Ecto neural progenitor cell (in vitro differentiated cells): Measurements from ENCODE around the gene SGCA.

Experiments used
- DNase-seq: peaks from one replicate; pipeline ENCODE4 v3.0.0-alpha.2; 2018; ENCODE audit warnings: low spot score

Gene SGCA

DNA sequence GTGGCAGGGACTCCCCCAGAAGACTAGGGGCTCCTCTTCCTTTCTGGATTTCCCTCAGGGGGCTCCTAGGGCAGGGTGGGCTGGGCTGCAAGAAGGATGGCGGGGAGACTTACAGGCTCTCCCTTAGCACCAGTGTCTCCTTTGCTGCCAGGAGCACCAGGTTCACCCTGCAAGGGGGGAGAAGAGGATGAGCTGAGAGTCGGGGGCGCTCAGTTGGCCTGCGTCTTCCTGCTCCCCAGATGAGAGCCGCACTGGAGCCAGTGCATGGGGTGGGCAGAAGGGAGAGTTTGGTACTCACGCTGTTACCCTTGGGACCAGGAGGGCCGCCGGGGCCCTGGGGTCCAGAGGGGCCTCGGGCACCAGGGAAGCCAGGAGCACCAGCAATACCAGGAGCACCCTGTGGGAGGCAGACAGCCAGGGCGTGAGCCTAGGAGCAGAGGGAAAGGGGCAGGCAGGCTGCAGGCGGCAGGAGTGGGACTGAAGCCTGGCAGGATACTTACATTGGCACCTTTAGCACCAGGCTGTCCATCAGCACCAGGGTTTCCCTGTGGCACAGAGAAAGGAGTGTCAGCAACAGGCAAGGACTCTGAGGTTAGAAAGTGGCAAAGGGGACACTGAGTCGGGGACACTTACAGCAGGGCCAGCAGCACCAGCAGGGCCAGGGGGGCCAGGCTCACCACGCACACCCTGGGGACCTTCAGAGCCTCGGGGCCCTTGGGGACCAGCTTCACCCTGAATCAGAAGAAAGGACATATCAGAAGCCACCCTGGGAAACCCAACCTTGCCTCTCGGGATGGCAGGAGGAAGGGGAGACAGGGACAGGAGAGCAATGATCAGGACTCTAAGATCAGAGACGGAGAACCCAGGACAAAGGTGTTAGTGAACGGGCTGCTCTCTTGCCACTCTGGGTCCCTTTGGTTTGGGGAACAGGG, 29.4 kb downstream of the SGCA start:
- DNase-seq = no peak

DNA sequence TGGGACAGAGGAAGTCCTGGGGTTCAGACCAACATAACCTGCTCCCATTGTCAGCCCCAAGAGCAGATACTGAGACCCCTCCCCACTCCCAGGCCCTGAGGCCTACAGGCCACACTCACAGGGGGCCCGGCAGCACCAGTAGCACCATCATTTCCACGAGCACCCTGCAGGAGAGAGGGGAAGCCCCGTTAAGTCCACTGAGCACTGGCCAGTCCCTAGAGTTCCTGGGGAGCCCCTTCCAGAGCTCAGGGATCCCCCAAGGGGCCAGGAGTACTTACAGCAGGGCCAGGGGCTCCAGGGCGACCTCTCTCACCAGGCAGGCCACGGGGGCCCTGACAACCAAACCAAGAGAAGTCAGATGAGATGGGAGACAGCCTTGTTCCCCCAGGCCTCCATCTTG, 30.2 kb downstream of the SGCA start:
- DNase-seq = no peak

DNA sequence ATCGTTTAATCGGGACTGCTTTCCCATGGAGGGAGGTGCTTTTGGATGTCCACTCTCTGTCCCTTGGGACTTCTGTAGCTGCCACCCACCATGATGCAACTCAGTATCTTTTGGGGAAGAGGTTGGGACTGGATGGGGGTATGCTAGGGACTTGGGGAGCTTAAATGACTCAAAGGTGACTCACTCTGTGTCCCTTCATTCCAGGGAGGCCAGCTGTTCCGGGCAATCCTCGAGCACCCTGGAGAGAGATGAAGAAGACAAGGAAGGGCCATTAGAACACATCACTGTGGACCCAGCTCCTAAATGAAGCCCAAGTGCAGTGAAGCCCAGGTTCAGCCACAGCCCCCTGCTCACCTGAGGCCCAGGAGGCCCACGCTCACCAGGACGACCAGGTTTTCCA, 31.0 kb downstream of the SGCA start:
- no peak for DNase-seq

DNA sequence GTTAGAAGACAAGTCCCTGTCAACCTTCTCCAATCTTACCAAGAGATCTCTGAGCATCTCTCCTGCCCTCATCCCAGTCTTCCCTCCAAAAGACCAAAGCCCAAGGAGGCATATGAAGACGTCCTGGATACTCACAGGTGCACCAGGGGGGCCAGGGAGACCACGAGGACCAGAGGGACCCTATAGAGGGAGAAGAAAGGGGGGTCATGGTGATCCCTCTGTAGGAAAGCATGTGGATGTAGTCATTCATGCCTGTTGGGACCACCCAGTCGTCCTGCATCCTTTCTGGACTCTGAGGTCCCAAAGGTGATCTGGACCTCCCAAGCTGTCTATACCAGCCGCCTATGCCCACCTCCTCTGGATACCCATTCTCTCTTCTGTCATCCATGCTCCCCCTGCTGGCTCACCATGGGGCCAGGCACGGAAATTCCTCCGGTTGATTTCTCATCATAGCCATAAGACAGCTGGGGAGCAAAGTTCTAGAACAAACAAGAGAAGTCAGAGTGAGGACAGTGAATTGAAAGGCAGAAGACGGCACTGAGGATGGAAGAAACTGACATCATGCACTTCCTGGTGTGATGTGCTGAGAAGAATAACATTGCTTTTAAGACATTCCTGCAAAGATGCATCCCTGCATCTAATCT, 32.3 kb downstream of the SGCA start:
- DNase-seq = no peak

DNA sequence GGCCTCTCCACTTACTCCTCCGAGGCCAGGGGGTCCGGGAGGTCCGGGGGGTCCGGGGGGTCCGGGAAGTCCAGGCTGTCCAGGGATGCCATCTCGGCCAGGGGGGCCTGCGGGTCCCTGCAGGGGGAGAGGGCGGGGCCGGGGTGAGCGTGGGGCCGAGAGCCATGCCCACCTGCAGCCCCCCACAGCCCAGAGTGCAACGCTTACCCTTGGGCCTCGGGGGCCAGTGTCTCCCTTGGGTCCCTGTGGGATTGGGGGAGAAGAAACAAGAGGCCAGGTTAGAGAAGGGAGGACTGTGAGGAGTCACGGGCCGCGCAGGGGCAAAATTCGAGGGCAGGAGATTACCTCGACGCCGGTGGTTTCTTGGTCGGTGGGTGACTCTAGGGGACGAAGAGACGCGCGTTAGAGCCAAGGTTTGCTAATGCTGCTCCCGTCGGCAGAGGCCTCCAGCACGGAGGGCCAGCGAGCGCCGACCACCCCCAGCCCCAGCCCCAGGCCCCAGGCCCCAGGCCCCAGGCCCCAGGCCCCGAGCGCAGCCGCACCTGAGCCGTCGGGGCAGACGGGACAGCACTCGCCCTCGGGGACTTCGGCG, 33.5 kb downstream of the SGCA start:
- no peak for DNase-seq

DNA sequence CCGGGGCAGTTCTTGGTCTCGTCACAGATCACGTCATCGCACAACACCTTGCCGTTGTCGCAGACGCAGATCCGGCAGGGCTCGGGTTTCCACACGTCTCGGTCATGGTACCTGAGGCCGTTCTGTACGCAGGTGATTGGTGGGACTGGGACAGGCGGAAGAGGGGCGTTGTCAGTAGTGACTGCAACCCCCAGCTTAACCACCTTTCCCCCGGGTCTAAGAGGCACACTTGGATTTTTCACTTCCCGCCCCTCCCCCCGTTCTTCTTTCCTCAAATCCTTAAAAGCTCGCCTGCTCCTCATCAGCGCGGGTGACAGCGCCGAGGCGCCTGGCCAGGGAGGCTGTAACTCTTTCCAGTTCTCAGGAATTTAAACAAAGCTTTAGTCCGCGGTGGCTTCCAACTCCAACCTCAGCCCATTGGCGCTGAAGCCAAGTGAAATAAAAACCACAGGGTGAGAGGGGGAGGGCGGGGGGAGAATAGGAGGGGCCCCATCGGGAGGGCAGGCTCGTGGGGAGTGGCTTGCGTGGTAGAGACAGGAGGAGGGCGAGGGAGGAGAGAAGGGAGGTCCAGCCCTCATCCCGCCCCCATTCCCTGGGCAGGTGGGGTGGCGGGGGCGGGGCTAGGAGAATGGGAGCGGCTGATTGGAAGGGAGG, 34.1 kb downstream of the SGCA start:
- DNase-seq = peak; percentile 92

DNA sequence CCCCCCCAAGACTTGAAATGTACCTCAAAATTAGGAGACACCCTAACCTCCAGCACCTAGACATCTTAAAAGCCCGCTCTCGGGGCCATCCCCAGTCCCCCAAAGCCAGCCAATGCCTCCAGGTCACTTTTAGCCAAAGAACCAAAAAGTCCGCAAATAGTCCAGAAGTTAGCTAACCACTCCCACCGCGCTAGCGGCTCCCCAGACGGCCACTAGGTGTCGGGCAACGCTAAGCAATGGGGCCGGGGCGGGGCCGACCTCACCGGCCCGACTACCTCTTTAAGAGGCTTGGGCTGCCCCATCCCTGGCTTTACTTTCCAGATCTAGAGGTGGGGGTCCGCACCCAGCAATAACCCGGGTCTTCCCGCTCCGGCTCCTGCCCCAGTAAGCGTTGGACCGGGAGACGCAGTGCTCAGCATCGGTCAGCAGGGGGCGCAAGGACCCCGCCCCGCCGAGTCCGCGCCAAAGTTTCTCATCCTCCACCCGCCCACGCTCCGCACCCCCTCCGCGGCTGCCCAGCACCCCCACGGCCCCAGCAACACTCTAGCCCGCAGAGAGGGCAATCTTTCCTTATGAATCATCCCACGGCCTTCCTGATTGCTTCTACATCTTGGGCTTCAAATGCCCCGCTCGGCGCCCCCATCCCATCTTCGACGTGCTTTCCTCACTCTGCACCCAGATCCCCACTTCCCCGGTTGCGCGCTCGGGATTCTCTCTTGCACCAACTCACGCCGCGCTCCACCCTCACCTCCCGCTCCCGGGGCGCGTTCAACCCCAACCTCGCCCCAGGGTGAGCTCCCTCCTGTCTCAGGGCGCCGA, 34.9 kb downstream of the SGCA start:
- peak; percentile 97 for DNase-seq

DNA sequence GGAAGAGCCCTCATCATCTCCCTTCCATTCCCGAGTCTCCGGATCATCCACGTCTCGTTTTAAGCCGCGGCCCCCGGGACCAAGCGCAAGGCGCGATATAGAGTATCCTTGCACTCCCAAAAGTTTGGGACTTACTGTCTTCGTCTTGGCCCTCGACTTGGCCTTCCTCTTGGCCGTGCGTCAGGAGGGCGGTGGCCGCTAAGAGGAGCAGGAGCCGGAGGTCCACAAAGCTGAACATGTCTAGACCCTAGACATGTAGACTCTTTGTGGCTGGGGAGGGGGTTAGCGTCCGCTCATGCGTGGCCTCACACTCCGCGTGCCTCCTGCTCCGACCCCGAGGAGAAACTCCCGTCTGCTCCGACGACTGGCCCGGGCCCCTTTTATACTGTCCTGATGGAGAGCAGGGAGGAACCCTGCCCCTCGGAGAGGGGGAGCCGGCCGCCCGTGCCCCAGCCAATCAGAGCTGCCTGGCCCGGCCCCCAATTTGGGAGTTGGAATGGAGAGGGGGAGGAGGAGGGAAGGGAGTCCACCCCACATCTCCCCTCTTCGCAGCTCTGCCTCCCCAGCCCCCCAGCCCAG, 35.6 kb downstream of the SGCA start, which contains the start of gene COL1A1:
COL1A1 (minus strand) TSS at position 356 of the 579 bp plus-strand sequence; CDS start at position 238, 118 bp downstream.
- DNase-seq = no peak

DNA sequence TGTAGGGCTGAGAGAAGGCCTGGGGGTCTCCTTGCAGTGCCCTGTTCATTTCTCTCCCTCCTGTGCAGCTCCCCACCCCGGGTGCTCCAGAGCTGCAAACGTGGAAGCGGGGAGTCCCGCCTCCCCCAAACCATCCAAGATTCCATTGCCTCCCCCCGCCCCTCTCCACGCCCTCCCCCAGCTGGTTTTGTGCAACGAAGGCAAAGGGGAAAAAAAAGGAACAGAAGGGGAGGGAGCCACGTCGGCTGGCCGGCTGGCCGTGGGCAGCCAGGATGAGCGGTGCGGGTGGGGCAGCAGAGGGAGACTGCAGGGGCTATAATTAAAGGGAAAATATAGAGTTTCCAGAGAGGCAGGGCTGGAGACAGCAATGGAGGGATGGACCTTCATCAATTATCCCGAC, 37.3 kb downstream of the SGCA start:
- DNase-seq = no peak

DNA sequence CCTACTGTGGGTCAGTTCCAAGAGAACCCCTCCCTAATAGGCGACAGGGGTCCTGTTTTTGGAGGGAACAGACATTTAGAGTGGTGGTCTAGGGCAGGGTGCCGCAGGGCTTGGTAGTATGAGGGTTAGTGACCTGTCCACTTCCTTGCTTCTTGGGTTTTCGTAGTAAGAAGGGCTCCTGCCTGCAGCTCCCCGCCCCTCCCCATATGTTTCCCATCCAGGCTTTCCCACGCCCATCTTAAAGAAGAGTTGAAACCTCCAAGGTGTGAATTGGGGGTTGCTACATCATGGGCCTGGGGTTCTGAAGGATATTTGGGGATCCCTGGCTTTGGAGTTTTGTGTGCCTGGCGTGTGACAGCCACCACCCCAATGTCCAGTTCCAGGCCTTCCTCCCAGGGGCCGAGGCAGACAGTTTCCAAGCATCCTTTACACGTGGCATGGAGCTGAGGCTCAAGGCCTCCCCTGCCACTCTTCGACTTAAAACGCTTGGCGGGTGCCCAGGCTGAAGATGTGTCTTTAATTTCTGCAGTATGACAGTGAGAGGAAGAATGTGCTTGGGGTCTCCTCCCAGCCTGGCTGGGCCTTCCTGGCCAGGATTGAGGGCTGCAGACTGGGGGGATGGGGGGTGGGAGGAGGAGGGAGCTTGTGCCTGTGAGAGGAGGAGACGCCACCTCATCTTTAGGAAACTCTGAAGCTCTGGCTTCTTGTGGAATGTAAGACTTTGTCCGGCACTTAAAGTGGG, 38.0 kb downstream of the SGCA start:
- DNase-seq = no peak

DNA sequence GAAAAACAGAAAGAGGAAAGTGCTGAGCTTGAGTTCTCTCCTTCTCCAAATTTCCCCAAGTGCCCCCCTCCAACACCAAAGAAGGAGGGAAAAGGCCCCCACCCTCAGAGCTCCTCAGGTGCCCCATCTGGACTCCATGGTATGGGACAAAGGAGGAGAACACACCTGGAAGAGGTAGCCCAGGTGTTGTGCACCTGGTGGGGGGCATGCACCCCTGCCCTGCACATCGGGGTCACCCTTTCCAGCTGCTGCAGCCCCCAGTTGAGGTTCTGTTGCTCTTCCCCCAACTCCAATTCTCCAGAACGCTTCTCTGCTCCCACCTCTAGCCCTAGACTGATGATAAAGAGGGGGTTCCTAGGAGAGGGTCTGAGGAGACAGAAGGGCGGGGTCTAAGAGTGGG, 38.6 kb downstream of the SGCA start:
- no peak for DNase-seq

DNA sequence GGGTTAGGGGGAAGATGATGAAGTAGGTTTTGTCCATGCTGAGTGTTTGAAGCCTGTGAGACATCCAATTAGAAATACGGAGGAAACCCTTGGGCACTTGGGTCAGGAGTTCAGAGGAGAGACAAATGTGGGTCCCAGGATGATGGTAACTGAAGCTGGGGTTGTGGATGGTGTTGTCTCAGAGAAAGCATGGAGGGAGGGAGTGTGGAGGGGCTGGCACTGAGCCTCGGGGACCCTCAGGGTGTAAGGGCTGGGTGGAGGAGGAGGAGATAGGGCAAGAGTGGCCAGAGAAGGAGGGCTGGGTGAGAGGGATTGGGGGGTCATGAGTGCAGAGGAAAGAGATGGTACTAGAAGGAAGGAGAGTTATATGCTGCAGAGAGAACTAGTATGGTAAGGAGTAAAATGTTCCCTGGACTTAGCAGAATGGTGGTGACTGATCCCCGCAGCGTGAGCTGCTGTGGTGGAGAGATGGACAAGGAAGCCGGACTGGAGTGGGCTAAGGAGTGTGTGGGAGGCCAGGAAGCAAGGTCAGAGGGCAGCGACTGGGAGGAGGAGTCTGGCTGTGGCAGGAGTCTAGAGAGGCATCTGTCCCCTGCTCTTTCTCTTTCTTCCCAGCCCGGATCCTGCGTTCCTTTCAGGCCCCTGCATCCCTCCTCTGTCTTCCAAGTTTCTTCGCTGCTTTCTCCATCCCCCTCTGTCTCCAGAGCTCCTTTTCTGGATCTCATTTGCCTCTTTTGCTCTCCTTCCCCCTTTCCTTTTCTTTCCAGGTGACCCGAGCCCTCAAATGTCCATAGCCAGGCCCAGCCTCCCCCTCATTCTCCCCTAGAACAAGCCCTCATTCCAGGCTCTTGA, 39.5 kb downstream of the SGCA start:
- peak; percentile 46 for DNase-seq

DNA sequence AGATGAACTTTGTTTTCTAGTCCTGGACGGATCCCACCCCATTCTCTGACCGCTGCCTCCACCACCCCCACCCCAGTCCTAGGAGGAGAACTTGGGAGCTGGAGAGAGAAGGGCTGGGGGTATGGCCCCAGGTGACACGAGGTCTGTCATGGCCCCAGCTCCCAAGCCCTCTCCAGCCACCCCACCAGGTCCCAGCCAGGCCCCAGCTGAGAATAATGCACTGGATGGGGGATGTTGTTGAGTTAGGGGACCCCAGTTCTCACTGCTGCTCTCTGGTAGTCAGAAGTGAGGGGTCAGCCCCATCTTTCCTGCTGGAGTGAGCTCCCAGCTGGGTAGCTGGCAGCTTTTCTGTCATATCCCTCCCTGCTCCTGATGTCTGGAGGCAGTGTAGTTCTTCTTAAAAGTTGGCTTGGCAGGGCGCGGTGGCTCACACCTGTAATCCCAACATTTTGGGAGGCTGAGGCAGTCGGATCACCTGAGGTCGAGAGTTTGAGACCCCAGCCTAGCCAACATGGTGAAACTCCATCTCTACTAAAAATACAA, 40.2 kb downstream of the SGCA start:
- peak; percentile 51 for DNase-seq

DNA sequence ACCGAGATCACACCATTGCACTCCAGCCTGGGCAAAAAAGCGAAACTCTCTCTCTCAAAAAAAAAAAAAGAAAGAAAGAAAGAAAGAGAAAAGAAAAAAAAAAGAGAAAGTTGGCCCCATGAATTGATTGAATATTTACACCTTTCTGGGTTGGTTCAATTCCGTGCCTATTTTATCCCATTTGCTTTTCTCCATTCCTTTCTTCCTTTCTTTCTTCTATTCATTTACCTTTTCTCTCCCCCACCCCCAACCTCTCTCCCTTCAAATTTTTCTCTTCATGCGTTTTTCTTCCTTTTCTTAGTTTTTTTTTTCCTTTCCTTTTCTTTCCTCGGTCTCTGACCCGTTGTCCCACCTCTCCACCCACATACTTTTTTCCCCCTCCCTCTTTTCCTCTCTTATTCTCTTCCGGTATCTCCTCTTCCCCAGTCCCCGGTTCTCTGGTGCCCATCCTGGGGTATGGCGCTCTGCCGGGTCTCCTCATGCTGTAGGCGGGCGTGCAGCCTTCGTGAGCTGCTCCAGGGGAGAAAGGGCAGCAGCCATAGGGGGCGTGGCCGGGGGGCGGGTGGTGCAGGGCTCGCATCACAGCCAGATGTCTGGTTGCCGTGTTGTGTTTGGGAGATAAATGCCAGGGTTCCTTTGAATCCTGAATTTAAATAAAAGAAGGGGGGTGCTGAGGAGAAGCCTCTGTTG, 40.9 kb downstream of the SGCA start:
- peak; percentile 89 for DNase-seq

DNA sequence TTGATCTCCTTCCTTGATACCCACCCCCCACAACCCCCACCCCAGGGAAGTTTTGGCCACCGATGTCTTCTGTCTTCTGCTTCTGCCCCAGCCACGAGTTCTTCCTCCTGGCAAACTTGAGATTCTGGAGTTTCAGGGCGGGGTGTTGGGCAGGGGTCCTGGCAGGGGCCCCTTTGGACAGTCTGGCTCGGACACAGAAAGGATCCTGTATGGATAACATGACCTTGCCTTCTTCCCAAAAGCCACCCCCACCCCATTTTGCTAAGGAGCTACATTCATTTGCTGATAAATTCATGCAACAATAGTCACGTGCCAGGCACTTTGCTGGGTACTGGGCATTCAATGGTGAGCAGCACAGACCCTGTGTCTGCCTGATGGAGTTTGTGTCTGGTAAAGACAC, 41.5 kb downstream of the SGCA start:
- DNase-seq = no peak

DNA sequence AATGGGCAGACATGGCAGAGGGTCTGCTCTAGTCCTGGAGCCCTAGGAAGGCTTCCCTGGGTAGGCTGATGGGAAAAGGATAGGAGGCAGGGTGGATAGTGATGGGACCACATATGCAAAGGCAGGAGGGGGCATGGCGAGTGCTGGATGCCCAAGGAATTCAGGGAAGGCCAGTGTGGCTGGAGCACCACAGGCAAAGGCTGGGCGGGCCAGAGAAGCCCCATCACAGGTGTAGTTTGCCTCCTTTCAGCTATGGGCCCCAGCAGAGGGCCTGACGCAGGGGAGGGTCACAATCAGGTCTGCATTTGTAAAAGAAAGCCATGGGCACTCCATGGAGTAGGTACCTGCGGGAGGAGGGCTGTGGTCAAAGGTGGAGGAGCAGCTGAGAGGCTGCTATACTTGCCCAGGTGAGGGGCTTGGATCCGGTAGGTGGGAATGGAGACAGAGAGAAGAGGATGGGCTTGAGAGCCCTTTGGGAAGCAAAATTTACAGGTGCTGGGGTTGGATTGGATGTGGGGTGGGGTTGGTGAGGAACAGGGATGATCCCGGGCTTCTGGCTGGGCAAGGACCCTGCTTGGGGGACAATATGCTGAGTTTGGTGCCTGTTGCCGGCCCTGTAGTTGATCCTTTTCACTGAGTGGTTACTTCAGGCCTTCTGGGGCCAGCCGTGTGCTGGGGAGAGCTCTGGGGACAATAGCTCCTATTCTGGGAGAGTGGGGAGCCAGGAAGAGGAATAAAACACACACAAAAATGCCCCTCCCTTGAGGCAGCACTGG, 42.2 kb downstream of the SGCA start:
- DNase-seq = peak; percentile 52

DNA sequence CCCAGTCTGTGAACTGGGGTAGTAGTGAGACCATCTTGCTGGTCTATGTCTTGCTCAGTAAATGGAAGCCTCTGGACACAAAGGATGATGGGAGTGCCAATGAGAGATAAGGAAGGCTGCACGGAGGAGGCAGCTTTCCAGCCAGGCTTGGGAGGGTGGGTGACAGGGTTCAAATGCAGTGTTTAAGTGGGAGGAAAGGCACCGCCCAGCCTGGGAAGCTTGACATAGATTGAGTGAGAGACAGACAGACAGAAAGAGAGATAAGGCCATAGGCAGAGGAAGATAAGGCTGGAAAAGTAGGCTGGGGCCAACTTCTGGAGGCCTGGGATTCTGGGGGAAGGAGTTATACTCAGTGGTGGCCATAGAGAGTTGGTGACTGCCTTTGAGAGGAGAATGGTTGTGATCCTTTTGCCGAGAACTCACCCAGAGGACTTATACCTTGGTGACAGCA, 42.8 kb downstream of the SGCA start:
- peak; percentile 49 for DNase-seq

DNA sequence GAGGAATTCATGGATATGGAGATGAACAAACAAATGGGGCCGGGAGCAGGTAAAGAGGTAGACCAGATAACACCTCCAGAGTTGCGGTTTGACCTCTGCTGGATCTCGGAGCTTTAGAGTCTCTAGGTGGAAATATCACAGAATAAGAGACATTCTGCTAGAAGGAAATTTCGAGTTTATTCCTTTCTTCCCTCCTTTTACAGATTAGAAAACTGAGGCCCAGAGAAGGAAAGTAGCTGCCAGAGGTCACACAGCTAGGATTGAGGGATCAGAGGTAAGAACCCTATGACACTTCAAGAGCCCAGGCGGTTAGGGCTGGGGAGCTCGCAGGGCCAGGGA, 43.3 kb downstream of the SGCA start:
- DNase-seq = no peak
